ES-I3 (cell line): ENCODE results near the gene CLUH.

Source experiments
- H3K36me3 ChIP-seq: 2 replicates; pipeline ENCODE4 v1.6.1; 2013; ENCODE audit warnings: mild to moderate bottlenecking, low read length, control low read depth, moderate library complexity; ENCODE audit not compliant: insufficient read depth
- H3K4me1 ChIP-seq: 2 replicates; pipeline ENCODE4 v1.6.1; 2013; ENCODE audit warnings: mild to moderate bottlenecking, control low read depth, low read length; ENCODE audit not compliant: insufficient read depth
- H3K9ac ChIP-seq: 2 replicates; pipeline ENCODE4 v1.6.1; 2013; ENCODE audit warnings: low read depth, mild to moderate bottlenecking, low read length, moderate library complexity
- H3K9me3 ChIP-seq: 2 replicates; pipeline ENCODE4 v1.6.1; 2013; ENCODE audit warnings: mild to moderate bottlenecking, low read length, moderate library complexity; ENCODE audit not compliant: control insufficient read depth, insufficient read depth

Gene CLUH

GRCh38 chr17:2711608-2712299 lies at the start of gene CLUH:
CLUH (minus strand) TSS chr17:2711764; CDS start chr17:2711661, 103 bp downstream.
- Histone ChIP-seq H3K4me1 (peaks cover 29% of the 10 kb centered on the region; the same call in 1 of the 2 replicates), H3K9ac (peak within 1 kb of the TSS; percentile 80), H3K36me3 (no peaks in the 10 kb centered on the region), H3K9me3 (no peaks in the 10 kb centered on the region)

- Histone ChIP-seq H3K4me1 (peaks cover 3% of the 10 kb centered on the region; the same call in 1 of the 2 replicates), H3K36me3 (no peaks in the 10 kb centered on the region), H3K9ac (no peak overlapping the region), H3K9me3 (no peaks in the 10 kb centered on the region)
Measured at GRCh38 chr17:2758870-2759269, 47.3 kb upstream of the CLUH start.

- H3K36me3 ChIP-seq: no peaks in the 10 kb centered on the region
- H3K4me1 ChIP-seq: peaks cover 7% of the 10 kb centered on the region
- peak overlapping the region; percentile 59 for H3K9ac ChIP-seq
- no peaks in the 10 kb centered on the region for H3K9me3 ChIP-seq
Measured at GRCh38 chr17:2755891-2756724, 44.5 kb upstream of the CLUH start.

GRCh38 chr17:2751491-2751890 lies 39.9 kb upstream of the CLUH start:
- peaks cover 4% of the 10 kb centered on the region for H3K4me1 ChIP-seq
- H3K9ac ChIP-seq: no peak overlapping the region
- no peaks in the 10 kb centered on the region for H3K9me3 ChIP-seq
- H3K36me3 ChIP-seq: no peaks in the 10 kb centered on the region; the same call in 1 of the 2 replicates

- H3K9me3 ChIP-seq: no peaks in the 10 kb centered on the region
- H3K36me3 ChIP-seq: no peaks in the 10 kb centered on the region; the same call in 1 of the 2 replicates
- no peak overlapping the region for H3K9ac ChIP-seq
- H3K4me1 ChIP-seq: peaks cover 4% of the 10 kb centered on the region
Measured at GRCh38 chr17:2750721-2751120, 39.2 kb upstream of the CLUH start.

- H3K36me3 ChIP-seq: no peaks in the 10 kb centered on the region; the same call in 1 of the 2 replicates
- H3K9ac ChIP-seq: peak overlapping the region; percentile 33; the same call in 1 of the 2 replicates
- H3K9me3 ChIP-seq: no peaks in the 10 kb centered on the region
- H3K4me1 ChIP-seq: peaks cover 4% of the 10 kb centered on the region
Measured at GRCh38 chr17:2749784-2750181, 38.2 kb upstream of the CLUH start.

GRCh38 chr17:2749058-2749783 lies 37.7 kb upstream of the CLUH start, which contains the start of gene CCDC92B:
CCDC92B (minus strand) TSS chr17:2749652; CDS start chr17:2735145, 14,507 bp downstream.
- Histone ChIP-seq H3K4me1 (peaks cover 4% of the 10 kb centered on the region), H3K36me3 (no peaks in the 10 kb centered on the region; the same call in 1 of the 2 replicates), H3K9me3 (no peaks in the 10 kb centered on the region), H3K9ac (peak within 1 kb of the TSS; percentile 65)

GRCh38 chr17:2745317-2746037 lies 33.9 kb upstream of the CLUH start:
- H3K4me1 ChIP-seq: no peaks in the 10 kb centered on the region
- no peak overlapping the region for H3K9ac ChIP-seq
- no peaks in the 10 kb centered on the region; the same call in 1 of the 2 replicates for H3K36me3 ChIP-seq
- H3K9me3 ChIP-seq: no peaks in the 10 kb centered on the region

- no peaks in the 10 kb centered on the region for H3K36me3 ChIP-seq
- H3K4me1 ChIP-seq: no peaks in the 10 kb centered on the region
- no peaks in the 10 kb centered on the region for H3K9me3 ChIP-seq
- no peak overlapping the region for H3K9ac ChIP-seq
Measured at GRCh38 chr17:2737693-2738092, 26.1 kb upstream of the CLUH start.

GRCh38 chr17:2736956-2737355 lies 25.4 kb upstream of the CLUH start:
- H3K4me1 ChIP-seq: no peaks in the 10 kb centered on the region
- no peak overlapping the region for H3K9ac ChIP-seq
- H3K36me3 ChIP-seq: no peaks in the 10 kb centered on the region
- no peaks in the 10 kb centered on the region for H3K9me3 ChIP-seq

GRCh38 chr17:2735896-2736295 lies 24.3 kb upstream of the CLUH start:
- no peak overlapping the region for H3K9ac ChIP-seq
- no peaks in the 10 kb centered on the region for H3K9me3 ChIP-seq
- no peaks in the 10 kb centered on the region for H3K36me3 ChIP-seq
- no peaks in the 10 kb centered on the region for H3K4me1 ChIP-seq

- H3K9me3 ChIP-seq: no peaks in the 10 kb centered on the region
Measured at GRCh38 chr17:2734939-2735338, 23.4 kb upstream of the CLUH start.

GRCh38 chr17:2731807-2732206 lies 20.2 kb upstream of the CLUH start:
- no peaks in the 10 kb centered on the region for H3K4me1 ChIP-seq
- H3K36me3 ChIP-seq: no peaks in the 10 kb centered on the region
- H3K9ac ChIP-seq: no peak overlapping the region
- H3K9me3 ChIP-seq: no peaks in the 10 kb centered on the region

More at GRCh38 chr17:2734939-2735338, 23.4 kb upstream of the CLUH start:
- Histone ChIP-seq H3K4me1 (no peaks in the 10 kb centered on the region), H3K36me3 (no peaks in the 10 kb centered on the region), H3K9ac (no peak overlapping the region)
